Left renal pelvis (tissue), 4 donors: ENCODE data around the gene FXYD6. TPM values are rescaled to one million over a fixed set of nuclear protein-coding genes. Genes with fewer than 3 reads are reported as not detected.

Source experiments
- DNase-seq, 4 donors: peaks; one replicate each; pipeline ENCODE4 v3.0.0-alpha.2; 2013; ENCODE audit warnings: low read depth in 4 of 4, low spot score in 3 of 4
- polyA plus RNA-seq, 4 donors: library from polyadenylated mRNA; unstranded; fragments of 120-200 nt; gene quantifications; one replicate each; pipeline ENCODE4 v1.2.1, GENCODE V29; 2013; ENCODE audit not compliant: insufficient read length in 4 of 4

The FXYD6 gene
- polyA plus RNA-seq, 4 donors, result 99.6 to 132 (median 126) TPM

DNA sequence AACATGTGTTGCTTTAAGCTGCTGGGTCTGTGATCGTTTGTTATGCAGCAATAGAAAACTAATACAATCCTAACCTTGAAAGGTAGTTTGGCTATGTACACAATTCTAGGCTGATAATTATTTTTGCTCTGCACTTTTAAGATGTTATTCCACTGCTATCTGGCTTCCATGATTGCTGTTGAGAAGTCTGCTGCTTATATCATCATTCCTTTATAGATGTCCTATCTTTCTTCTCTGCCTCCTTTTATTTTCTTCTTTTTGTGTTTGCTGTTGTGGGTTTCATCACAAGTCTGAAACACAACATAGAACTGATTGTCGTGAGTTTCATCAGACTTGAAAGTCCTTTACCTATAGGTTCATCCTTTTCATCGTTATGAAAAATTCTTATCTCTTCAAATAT, 24.1 kb downstream of the FXYD6 start:
- no peak for DNase-seq

DNA sequence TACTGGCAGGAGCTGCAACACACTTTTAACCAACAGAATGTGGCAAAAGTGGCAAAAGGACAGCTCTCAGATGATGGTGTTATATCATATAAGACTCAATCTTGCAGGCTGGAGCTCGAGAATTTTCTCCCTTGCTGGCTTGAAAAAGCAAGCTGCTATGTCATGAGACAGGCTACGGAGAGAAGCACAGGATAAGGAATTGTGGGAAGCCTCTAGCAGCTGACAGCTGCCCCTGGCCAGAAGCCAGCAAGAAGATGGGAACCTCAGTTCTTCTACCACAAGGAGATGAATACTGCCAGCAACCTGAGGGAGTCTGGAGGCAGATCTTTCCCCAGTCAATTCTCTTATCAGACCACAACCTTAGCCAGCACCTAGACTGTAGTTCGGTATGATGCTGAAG, 24.6 kb downstream of the FXYD6 start:
- DNase-seq, result no peak

DNA sequence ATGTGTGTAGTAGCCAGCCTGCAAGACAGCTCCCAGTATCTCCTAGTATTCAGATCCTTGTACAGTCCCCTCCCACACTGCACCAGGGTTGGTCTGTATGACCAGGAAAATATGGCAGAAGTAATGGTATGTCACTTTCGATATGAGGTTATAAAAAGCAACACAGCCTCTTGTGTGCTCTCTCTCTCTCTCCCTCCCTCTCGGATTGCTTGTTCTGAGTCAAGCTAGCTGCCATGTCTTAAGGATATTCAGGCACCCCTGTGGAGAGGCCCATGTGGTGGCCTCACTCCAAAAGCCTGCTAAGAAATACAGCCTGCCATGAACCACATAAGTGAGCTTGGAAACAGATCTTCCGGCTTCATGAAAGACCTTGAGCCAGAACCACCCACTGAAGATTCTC, 25.4 kb downstream of the FXYD6 start:
- DNase-seq, result no peak

DNA sequence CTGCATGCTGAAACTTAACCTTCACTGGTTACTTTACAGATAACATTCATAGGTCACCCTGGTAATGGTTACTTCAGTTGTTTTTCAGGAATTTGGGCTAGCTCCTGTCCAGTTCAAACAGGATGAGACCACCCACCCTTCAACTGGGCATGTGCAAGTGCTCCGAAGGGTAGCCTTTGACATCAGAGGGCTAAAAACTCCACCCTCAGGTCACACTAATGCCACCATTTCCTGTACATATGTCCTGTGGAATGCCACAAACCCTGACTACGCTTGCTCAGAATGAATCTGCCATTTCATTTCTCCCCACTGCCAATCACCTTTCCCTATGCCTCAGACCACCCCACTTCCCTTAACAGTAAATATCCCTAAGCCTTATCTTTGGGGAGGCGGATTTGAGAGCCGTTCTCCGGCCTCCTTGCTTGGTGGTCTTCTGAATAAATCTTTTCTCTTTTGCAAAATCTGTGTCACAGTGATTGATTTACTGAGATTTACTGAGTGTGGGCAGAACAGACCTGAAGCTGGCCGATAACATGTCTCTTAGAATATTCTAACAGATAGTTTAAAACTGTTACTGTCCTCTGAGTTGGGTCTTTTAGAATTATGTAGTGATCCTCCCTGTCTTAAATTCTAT, 26.6 kb downstream of the FXYD6 start:
- no peak for DNase-seq

DNA sequence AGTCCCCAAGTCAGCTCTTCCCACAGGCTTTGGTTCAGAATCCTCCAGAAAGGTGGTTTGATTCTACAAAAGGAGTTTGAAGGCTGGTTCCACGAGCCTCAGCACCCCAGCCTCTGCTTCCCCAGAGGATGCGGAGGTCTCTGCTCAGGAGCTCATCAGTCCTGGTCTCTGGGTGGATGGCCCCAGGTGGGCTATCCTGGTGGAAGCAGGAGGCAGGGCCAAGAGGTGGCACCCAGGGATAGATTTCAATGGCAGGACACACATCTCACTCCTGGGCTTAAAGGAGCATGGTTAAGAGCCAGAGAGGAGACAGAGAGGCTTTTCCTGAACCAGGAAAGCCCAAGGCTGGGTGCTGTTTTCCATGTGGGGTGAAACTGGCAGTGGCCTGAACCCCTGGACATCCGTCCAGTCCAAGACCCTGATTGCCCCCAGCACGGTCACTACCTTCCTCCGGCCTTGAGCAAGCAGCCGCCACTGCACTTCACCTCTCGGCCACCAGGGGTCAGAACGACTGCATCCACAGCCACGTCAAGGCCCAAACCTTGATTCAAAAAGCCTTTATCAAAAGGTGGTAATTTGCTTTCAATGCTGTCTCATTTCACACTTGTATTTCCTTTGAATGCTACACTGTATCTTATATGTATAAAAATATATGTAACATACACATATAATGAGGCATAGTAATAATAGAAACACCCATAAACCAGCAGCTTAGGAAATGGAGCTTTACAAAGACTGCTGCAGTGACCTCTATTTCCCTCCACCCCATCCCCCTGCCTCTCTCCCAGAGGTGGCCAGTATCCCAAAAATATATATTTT, 32.6 kb downstream of the FXYD6 start:
- no peak for DNase-seq

DNA sequence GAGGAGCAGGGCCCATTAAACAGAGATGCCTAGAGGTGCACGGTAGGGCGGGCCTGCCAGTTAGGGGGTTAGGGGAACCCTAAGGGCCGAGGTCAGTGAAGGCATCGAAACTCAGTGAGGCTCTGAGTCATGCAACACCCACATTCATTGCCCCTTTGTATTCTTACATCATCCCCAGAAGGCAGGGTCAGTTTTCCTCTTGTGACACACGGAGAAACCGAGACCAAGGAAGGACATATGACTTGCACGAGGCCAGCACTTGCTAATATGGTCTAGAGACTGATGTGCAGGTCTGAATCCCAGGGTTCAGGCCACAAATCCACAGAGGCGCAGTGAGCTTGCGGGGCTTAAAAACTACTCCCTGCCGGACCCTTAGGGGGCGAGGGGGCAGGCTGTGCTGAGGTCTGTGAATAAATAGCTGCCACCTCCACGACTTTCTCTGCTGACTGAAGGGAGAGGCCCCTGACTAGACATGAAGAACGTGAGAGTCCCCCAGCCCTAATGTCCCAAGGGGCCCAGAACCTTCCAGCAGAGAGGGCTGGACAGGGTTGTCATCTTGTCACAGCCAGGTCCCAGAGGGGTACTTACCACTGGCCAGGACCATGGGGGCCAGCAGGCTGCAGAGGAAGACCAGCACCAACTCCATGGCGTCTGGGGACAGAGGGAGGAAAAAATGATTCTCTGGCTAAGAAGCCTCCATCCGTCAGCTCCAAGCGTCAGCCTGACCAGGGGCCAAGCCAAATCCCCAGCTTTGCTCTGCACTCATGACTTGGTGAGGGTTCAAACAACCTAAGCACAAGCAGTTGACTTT, 34.1 kb downstream of the FXYD6 start:
- no peak for DNase-seq

DNA sequence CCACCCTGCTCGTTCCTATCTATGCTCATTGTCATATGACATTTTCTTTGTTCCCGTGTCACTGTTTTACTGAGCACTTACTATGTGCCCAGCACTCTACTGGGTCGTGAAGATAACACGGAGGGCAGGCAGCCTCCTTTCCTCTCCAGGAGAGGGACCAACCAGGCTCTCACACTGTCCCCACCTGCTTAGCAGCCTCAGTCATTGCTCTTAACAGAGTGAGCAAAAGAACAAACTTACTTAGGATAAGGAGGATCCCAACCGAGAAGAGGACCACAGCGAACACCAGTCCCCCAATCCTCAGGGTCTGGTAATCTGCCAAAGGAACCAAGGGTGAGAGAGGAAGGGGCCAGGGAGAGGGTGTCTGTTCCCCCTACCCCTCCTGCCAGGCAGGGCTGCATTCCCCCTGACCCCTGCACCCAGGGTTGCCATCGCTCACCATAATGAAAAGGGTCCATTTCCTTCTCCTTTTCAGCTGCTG, 34.9 kb downstream of the FXYD6 start:
- no peak for DNase-seq

DNA sequence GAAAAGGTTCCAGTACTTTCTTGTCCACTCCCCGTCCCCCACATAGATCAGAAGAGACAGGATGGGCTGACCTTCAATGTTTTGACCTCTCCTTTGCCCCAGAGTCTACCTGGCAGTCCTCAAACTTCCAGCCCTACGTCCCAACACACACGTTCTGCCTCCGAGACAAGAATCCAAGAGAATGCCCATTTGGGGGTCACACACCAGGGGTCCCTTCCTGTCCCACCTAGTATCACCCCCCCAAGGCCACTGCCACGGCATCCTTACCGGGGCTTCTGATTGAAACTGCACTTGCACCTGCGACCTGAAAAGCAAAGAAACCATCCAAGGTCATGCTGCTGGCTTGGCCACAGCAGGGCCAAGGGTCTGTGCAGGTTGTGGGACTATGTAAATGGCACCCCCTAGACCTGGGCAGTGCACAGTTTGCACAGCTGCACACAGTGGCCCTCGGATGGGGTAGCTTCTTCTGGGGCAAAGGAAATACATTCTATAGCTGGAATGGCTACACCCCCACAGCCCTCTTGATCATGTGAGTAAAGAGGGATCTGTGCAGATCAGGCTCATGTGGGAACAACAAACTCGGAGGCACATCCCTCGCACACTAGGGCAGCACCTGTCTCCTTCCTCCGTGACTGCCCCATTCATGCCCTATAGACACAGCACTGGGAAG, 35.4 kb downstream of the FXYD6 start:
- DNase-seq, result no peak

DNA sequence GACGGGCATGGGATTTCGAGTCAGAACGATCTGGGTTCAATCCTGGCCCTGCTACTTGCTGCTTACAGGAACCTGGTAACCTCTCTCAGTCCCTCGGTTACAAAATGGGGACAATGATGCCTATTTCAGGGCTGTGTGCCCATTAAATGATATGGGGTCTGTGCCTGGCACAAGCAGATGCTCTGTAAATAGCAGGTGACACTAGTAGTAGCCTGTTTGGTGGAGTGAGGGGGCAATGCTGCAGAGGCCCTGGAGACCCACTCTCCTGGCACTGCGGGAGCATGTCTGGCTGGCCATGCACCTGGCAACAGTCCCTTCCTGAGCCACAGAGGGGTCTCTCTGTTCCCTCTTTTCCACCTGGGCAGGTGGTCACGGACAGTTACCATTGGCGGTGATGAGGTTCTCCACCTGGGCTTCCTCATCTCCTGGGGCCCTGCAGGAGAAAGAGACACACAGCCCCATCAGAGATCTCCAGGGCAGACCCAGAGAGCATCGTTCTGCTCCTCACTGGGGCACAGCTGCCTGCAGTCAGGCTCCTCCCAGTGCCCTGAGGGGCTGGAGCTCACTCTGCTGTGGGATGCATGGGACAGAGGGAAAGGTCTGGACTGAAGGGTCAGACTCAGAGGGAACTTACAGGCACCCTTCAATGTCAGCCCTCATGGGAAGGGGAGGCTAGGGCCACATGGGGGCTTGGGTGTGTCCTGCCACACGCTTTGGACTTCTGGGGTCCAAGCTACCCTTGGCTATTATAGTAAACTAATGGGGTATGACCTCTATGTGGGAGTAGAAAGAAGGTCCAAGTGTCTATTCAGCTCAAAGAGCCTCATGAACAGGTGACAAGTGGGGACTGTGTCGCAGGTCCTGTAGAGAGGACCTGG, 36.3 kb downstream of the FXYD6 start:
- no peak for DNase-seq

DNA sequence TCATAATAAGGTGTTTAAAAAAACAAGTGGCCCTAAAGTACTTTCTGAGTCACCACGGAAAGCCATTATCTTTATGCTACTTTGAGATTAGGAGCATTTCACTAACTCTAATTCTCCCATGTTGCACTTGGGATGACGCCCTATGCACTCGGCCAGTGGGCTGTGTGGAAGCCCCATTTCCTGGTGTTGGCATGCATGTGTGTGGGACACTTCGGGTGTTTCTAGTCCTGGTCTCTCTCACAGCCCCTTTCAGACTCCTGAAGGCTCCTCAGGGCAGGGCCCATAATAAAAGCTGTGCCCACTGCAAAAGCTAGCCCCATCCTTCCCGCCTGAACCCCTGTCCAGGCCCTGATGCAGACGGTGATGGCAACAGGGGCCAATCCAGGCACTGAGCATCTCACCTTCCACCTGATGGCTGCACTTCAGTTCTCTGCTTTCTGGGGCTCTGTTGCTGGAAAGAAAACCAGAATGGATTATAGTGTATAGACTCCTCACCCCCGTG, 37.0 kb downstream of the FXYD6 start:
- no peak for DNase-seq

DNA sequence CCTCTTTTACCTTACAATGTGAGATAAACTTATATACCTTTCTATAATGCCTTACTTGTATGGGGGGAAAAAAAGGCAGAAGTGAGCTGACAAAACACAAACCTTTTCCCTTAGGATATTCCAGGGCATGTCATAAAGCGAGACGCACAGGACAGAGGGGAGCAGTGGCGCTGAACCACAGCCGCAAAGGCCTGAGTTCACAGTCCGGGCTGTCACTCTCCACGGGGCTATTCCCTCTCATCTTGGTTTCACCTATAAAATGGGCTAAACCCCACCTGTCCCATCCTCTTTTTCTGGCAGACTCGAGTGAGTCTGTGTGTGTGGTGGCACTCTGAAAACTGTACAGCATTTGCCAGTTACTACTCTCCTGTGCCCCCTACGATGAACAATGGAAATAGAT, 37.6 kb downstream of the FXYD6 start:
- no peak for DNase-seq

DNA sequence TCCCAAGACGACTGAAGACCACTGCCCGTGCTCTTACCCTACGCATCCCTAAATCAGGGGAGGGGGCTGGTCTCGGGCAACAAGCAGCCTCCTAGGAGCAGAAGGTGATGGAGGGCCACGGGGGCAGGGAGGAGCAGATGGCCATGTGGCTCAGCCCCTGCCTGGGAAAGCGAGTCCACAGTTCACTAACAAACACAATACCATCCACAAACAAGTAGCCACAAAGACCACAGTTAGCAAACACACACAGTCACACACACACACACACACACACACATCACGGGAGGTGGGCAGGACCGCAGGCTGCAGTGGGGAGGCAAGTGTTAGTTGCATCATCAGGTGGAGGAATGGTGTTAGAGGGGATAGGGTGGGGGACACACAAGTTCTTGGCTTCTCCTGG, 38.7 kb downstream of the FXYD6 start:
- DNase-seq, result no peak

DNA sequence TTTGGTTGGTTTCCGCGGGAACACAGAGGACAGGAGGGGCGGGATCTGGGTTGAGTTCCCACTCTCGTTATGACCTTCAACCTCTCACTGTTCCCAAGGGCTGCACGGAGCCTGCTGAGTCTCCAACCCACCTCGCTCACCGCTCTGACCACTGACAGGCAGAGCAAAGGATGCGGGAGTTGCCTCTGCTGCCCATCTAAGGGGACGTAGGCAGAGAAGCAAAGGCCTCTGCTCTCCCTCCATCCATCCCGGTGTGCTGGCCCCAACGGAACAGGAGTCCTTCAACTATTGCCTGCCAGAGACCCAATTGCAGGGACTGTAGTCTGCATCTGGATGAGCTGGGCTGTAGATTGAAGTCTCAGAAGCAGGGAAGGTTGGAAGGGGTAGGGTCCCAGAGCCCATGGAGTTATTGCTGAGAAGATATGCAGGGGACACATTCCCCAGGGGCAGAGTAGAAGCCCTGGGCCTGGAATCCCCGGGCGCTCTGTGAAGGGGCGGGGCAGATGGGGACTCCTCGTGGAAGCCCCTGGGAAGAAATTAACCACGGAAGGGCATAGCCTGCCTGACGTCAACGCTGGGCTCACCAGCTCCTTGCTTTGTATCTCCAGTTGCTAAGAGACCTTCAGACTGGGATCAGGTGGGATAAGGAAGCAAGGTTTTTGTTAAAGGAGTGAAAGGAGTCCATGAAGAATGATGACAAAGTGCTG, 39.2 kb downstream of the FXYD6 start:
- no peak for DNase-seq

DNA sequence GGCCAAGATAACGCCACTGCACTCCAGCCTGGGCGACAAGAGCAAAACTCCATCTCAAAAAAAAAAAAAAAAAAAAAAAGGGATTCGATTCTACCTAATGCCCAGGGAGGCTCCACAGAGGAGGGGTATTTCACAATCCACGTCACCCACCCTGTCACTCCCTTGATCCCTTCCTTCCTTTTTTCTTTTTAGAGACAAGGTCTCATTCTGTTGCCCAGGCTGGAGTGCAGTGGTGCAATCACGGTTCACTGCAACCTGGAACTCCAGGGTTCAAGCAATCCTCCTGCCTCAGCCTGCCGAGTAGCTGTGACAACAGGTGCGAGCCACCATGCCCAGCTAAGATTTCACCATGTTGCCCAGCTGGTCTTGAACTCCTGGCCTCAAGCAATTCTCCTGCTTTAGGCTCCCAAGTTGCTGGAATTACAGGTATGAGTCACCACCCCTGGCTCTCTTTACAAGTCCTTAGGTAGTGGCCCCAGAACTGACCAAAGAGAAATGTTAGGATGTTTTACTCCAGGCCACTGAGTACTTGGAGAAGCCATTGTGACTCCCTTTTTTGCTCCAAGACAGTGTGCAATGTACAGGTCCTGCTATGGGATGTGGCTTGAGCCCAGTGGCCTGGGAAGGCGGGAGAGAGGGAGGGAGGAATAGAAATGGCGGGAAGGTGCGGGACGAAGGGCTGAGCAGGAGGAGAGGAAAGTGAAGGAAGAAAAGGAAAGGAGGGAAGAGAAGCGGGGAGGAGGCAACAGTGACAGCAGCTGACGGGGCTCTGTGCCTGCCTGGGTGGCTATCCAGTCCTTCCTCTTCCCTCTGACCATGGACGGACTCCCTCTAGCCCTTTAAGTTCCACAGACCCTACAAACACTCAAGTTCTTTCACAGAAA, 40.1 kb downstream of the FXYD6 start:
- no peak for DNase-seq

DNA sequence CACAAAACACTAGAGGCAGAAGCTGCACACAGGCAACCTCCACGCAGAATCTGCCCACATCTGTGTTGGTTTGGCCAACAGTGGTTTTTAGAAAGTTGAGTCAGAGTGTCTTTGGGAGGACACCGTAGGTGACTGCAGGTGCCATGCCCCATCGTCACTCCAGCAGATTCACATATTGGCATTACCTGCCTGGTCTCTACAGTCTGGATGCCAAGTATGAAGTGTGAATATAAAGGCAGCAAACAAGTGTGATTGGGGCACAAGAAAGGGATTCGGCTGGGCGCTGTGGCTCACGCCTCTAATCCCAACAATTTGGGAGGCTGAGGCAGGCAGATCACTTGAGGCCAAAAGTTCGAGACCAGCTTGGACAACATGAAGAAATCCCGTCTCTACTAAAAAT, 40.9 kb downstream of the FXYD6 start:
- no peak for DNase-seq

DNA sequence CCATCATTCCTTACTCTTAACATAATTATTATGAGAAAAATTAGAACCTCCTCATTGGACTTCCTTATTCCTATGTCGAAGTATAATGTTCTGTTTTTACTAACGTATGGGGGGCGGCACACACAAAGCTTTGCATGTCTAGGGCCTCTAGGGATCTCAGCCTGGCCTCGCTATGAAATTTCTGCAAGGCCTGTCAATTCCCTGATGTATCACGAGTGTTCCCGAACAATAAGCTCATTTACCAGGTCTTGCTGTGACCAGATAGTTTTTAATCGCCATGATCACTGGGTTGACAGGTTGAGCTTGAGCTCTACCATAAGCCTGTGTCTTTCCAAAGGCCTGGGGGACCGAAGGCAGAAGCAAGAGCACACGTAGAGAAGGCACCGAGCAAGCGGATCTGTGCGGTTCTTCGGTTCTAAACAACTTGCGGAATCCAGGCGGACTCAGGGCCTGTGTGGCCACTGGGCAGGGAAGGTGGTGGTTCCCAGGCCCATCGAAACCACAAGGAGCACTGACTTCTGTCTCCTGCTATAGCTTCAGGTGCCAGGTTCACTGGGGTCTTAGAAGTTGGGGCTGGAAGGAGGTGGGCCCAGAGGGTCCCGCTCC, 41.5 kb downstream of the FXYD6 start:
- no peak for DNase-seq

DNA sequence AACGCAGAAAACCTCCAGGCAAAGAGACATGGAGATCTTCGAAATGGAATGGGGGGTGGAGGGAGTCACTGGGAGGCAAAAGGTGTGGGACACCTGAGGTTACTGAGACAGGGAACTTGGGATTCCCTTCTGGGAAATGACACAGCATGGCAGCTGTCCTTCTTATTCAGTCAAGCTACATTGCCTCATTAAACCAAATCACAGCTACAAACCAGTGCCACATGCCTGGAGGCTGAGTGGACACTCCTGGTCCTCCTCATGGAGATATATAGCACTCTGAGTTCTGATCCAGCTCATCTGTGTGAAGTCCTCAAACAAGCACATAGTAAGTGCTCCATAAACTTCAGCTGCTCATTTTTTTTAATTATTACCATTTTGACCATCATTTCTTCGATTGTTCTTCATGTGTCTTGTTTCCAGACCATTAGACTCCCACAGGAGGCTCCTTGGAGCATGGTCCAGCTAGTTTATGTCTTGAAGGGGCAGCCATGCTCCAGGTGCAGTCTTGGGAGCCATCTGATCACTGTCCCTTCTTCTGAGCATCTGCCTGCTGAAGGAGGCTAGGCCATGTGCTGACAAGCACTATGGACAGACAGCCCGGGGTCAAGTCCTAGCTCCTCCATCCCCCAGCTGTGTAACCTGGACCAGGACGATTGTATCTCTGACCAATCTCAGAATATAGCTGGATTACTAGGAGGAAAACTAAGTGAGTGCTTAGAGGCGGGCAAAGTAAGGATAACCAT, 42.2 kb downstream of the FXYD6 start:
- DNase-seq, result no peak
